ENCODE results near the gene PLSCR1. TPM values are rescaled to one million over a fixed set of nuclear protein-coding genes. Genes with fewer than 3 reads are reported as not detected.

Gene PLSCR1
- total RNA-seq, 2 experiments from 2014 or later = 65.1 to 66.1 TPM

DNA sequence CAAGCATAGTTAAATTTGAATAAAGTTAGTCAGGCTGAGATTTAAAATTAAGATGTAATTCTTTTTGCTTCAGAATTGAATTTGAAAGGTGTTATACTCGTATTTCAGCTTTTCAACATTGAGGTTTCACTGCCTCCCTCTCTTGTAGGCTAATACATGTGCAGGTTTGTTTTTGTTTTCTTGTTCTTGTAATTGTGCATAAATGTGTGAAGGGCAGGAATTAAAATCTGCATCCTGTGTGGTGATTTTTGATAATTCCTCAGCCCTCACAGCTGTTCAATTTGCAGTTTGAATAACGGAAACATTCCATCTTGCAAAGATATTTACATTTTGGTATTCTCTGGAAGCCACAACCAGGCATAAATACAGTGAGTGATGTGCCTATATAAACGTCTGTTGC, 24.9 kb upstream of the PLSCR1 start:
- intact Hi-C loops (cut with DNase I, micrococcal nuclease) = no loop called here

DNA sequence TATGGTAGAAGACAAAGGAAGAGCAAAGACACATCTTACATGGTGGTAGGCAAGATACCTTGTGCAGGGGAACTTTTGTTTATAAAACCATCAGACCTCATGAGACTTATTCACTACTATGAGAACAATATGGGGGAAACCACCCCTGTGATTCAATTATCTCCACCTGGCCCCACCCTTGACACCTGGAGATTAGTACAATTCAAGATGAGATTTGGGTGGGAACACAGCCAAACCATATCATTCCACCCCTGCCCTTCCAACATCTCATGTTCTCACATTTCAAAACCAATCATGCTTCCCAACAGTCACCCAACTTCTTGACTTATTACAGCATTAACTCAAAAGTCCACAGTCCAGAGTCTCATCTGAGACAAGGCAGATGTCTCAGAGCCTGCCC, 21.7 kb upstream of the PLSCR1 start:
- CTCF ChIA-PET = no interaction called here
- Mint-ChIP-seq H3K9me3 (ENCODE audit: low read depth) (no peaks in the 10 kb centered on the region), H3K27ac (no peak overlapping the region), H3K4me3 (no peak overlapping the region), H3K27me3 (peaks cover 3% of the 10 kb centered on the region), H3K4me1 (no peaks in the 10 kb centered on the region), H3K36me3 (ENCODE audit: low read depth) (no peaks in the 10 kb centered on the region)
- DNase-seq (no peak), ATAC-seq (no peak)
- POLR2A ChIA-PET = no interaction called here
- intact Hi-C loops (cut with DNase I, micrococcal nuclease) = no loop called here

More for the DNA sequence above, 24.9 kb upstream of the PLSCR1 start:
- POLR2A ChIA-PET = no interaction called here
- Mint-ChIP-seq H3K9me3 (ENCODE audit: low read depth) (no peaks in the 10 kb centered on the region), H3K4me1 (no peaks in the 10 kb centered on the region), H3K4me3 (no peak overlapping the region), H3K27me3 (no peaks in the 10 kb centered on the region), H3K27ac (no peak overlapping the region), H3K36me3 (ENCODE audit: low read depth) (no peaks in the 10 kb centered on the region)
- no peak for DNase-seq
- no peak for ATAC-seq
- CTCF ChIA-PET = interaction anchor here (1.2 to 1.5 kb wide), 2 partner anchors 8 to 19 kb away, joined by 4 to 7 read pairs; no protein-coding TSS in a partner anchor

DNA sequence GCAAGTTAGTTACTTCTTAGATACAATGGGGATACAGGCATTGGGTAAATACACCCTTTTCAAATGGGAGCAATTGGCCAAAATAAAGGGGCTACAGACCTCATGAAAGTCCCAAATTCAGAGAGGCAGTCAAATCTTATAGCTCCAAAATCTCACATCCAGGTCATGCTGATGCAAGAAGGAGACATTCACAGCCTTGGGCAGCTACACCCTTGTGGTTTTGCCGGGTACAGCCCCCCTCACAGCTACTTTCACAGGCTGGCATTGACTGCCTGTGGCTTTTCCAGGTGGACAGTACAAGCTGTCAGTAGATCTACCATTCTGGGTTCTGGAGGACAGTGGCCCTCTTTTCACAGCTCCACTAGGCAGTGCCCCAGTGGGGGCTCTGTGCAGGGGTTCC, 17.5 kb upstream of the PLSCR1 start:
- ChIA-PET POLR2A (no interaction called here), CTCF (no interaction called here)
- Mint-ChIP-seq H3K4me1 (no peaks in the 10 kb centered on the region), H3K4me3 (no peak overlapping the region), H3K9me3 (ENCODE audit: low read depth) (no peaks in the 10 kb centered on the region), H3K36me3 (ENCODE audit: low read depth) (no peaks in the 10 kb centered on the region), H3K27ac (no peak overlapping the region), H3K27me3 (peaks cover 3% of the 10 kb centered on the region)
- no peak for ATAC-seq
- no peak for DNase-seq
- intact Hi-C loops (cut with DNase I, micrococcal nuclease) = no loop called here

DNA sequence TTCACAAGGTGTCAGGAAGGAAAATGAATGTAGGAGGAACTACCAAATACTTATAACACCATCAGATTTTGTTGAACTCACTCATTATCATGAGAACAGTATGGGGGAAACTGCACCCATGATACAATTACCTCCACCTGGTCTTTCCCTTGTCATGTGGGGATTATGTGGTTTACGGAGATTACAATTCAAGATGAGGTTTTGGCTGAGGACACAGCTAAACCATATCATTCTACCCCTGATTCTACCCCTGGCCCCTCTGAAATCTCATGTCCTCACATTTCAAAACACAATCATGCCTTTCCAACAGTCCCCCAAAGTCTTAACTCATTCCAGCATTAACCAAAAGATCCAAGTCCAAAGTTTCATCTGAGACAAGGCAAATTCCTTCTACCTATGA, 17.1 kb upstream of the PLSCR1 start:
- Mint-ChIP-seq H3K4me1 (no peaks in the 10 kb centered on the region), H3K27ac (no peak overlapping the region), H3K9me3 (ENCODE audit: low read depth) (no peaks in the 10 kb centered on the region), H3K27me3 (peaks cover 3% of the 10 kb centered on the region), H3K4me3 (no peak overlapping the region), H3K36me3 (ENCODE audit: low read depth) (no peaks in the 10 kb centered on the region)
- ATAC-seq (no peak), DNase-seq (no peak)
- intact Hi-C loops (cut with DNase I, micrococcal nuclease) = no loop called here
- ChIA-PET CTCF (no interaction called here), POLR2A (interaction anchor here (0.6 kb wide), 1 partner anchor 72 kb away, joined by 3 read pairs; no protein-coding TSS in a partner anchor)

DNA sequence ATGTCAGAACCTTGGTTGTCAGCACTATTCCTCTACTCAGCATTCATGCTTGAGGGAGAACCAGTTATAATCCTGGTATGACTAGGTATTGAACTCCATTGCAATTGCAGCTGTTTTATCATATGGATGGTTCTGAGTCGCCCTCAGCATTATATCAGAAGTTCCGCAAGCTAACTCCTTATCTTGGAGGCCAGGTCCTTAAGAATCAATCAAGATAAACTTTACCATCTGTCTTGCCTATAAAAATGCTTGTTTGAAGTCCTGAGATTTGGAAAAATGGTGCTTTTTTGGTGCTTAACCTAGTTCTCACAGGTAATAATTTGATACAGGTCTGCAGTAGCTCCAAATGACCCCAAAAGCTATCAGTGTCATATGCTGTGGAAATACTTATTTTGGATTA, 16.3 kb upstream of the PLSCR1 start:
- Mint-ChIP-seq H3K4me3 (no peak overlapping the region), H3K9me3 (ENCODE audit: low read depth) (no peaks in the 10 kb centered on the region), H3K27ac (no peak overlapping the region), H3K4me1 (no peaks in the 10 kb centered on the region), H3K36me3 (ENCODE audit: low read depth) (no peaks in the 10 kb centered on the region), H3K27me3 (peaks cover 3% of the 10 kb centered on the region)
- ChIA-PET POLR2A (interaction anchor here (0.6 kb wide), 1 partner anchor 73 kb away, joined by 3 read pairs; no protein-coding TSS in a partner anchor), CTCF (no interaction called here)
- intact Hi-C loops (cut with DNase I, micrococcal nuclease) = no loop called here
- no peak for ATAC-seq
- DNase-seq = no peak

DNA sequence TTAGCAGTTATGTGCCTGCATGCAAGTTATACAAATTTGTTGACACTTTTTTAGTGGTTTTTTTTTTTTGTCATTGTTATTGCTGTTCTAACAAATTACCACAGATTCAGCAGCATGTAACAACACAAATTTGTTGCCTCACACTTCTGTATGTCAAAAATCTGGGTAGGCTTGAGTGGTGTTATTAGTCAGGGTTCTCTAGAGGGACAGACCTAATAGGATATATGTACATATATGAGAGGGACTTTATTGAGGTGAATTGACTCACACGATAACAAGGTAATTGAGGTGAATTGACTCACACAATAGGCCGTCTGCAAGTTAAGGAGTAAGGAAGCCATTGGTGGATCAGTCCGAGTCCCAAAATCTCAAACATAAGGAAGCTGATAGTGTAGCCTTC, 15.0 kb upstream of the PLSCR1 start:
- Mint-ChIP-seq H3K27me3 (peaks cover 3% of the 10 kb centered on the region), H3K9me3 (ENCODE audit: low read depth) (no peaks in the 10 kb centered on the region), H3K4me3 (no peak overlapping the region), H3K36me3 (ENCODE audit: low read depth) (no peaks in the 10 kb centered on the region), H3K27ac (no peak overlapping the region), H3K4me1 (peaks cover under 1% of the 10 kb centered on the region)
- intact Hi-C loops (cut with DNase I, micrococcal nuclease) = no loop called here
- CTCF ChIA-PET = no interaction called here
- no peak for DNase-seq
- POLR2A ChIA-PET = no interaction called here
- no peak for ATAC-seq

DNA sequence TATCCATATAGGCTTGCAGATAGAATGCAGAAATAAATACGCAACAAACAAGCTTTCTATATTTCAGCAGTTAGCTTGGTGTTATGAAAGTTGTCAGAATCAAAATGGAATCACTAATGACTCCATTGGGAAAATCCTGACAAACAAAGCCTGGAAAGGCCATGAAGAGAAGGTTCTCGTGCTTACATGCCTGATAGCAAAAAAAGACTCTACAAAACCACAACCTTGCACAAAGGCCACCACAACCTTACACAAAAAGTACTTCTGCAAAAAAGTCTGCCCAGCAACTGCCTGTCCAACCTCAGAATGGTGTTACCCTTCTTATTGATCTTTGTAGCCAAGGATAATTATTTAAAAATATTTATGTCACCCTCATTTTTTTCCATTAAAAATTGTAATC, 14.4 kb upstream of the PLSCR1 start:
- Mint-ChIP-seq H3K9me3 (ENCODE audit: low read depth) (no peaks in the 10 kb centered on the region), H3K27me3 (peaks cover 3% of the 10 kb centered on the region), H3K4me3 (no peak overlapping the region), H3K4me1 (peaks cover 5% of the 10 kb centered on the region), H3K36me3 (ENCODE audit: low read depth) (no peaks in the 10 kb centered on the region), H3K27ac (no peak overlapping the region)
- DNase-seq (no peak), ATAC-seq (no peak)
- POLR2A ChIA-PET = no interaction called here
- intact Hi-C loops (cut with DNase I, micrococcal nuclease) = no loop called here
- CTCF ChIA-PET = no interaction called here

DNA sequence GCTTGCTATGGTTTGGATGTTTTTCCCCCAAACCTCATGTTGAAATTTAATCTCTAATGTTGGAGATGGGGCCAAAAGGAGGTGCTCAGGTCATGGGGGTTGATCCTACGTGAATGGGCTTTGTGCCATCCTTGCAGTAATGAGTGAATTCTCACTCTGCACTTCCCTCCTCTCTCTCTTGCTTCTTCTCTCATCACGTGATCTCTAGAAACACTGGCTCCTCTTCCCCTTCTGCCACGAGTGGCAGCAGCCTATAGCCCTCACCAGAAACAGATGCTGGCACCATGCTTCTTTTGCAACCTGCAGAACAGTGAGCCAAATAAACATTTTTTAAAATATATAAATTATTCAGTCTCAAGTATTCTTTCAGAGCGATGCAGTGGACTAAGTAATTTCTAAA, 13.3 kb upstream of the PLSCR1 start:
- ChIA-PET CTCF (no interaction called here), POLR2A (no interaction called here)
- Mint-ChIP-seq H3K36me3 (ENCODE audit: low read depth) (no peaks in the 10 kb centered on the region), H3K27ac (no peak overlapping the region), H3K4me3 (no peak overlapping the region), H3K27me3 (peaks cover 2% of the 10 kb centered on the region), H3K9me3 (ENCODE audit: low read depth) (no peaks in the 10 kb centered on the region), H3K4me1 (peaks cover 5% of the 10 kb centered on the region)
- ATAC-seq (no peak), DNase-seq (no peak)
- intact Hi-C loops (cut with DNase I, micrococcal nuclease) = no loop called here

DNA sequence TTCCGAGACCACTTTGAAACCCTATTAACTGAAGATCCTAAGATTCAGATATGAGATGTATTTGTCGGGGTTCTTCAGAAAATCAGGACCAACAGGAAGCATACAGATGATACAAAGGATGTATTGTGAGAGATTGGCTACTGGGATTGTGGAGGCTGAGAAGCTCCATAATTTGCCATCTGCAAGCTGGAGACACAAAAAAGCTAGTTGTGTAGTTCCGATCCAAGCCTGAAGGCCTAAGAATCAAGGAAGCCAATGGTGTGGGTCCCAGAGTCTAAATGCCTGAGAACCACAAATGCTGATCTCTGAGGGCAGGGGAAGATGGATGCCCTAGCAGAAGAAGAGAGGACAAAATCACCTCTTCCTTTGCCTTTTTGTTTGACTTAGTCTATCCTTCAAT, 10.9 kb upstream of the PLSCR1 start:
- ChIA-PET POLR2A (no interaction called here), CTCF (interaction anchor here (0.6 kb wide), 1 partner anchor 28 kb away, joined by 3 read pairs; no protein-coding TSS in a partner anchor)
- H3K4me1 Mint-ChIP-seq = peaks cover 16% of the 10 kb centered on the region
- no peaks in the 10 kb centered on the region for H3K27me3 Mint-ChIP-seq
- no peak overlapping the region for H3K4me3 Mint-ChIP-seq
- H3K36me3 Mint-ChIP-seq (ENCODE audit: low read depth) = no peaks in the 10 kb centered on the region
- ATAC-seq = no peak
- DNase-seq = no peak
- H3K27ac Mint-ChIP-seq = no peak overlapping the region
- intact Hi-C loops (cut with DNase I, micrococcal nuclease) = no loop called here
- no peaks in the 10 kb centered on the region for H3K9me3 Mint-ChIP-seq (ENCODE audit: low read depth)

DNA sequence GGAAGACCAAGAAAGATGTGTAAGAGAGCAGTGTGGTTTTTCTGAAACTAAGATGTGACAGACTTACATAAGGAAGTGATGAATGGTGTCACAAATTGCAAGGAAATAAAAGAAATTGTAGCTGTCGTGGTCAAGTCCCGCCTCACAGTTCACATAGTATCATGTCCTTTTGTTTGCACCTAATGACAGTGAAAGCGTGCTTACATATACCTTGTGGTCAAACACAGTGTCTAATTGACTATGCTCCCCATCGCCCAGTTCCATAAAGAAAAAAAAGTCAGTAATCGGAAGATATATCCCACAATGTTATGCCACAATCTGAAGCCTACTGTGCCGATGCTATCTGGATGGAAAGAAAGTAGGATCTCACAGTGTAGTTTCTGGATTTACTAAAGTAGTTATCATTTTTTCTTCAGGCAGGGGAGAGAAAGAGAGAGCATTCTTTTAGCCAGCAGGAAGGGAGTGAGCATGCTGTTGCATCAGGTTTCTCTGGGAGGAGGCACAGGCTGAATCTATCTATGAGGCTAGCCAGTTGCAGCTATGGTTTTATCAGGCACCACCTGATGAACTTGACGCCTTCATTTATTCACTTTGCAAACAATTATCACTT, 9.8 kb upstream of the PLSCR1 start:
- CTCF ChIA-PET = no interaction called here
- no peak overlapping the region for H3K27ac Mint-ChIP-seq
- intact Hi-C loops (cut with DNase I, micrococcal nuclease) = no loop called here
- ATAC-seq (no peak), DNase-seq (no peak)
- no peaks in the 10 kb centered on the region for H3K27me3 Mint-ChIP-seq
- H3K36me3 Mint-ChIP-seq (ENCODE audit: low read depth) = no peaks in the 10 kb centered on the region
- H3K4me3 Mint-ChIP-seq = no peak overlapping the region
- POLR2A ChIA-PET = no interaction called here
- H3K4me1 Mint-ChIP-seq = peaks cover 25% of the 10 kb centered on the region
- H3K9me3 Mint-ChIP-seq (ENCODE audit: low read depth) = no peaks in the 10 kb centered on the region

DNA sequence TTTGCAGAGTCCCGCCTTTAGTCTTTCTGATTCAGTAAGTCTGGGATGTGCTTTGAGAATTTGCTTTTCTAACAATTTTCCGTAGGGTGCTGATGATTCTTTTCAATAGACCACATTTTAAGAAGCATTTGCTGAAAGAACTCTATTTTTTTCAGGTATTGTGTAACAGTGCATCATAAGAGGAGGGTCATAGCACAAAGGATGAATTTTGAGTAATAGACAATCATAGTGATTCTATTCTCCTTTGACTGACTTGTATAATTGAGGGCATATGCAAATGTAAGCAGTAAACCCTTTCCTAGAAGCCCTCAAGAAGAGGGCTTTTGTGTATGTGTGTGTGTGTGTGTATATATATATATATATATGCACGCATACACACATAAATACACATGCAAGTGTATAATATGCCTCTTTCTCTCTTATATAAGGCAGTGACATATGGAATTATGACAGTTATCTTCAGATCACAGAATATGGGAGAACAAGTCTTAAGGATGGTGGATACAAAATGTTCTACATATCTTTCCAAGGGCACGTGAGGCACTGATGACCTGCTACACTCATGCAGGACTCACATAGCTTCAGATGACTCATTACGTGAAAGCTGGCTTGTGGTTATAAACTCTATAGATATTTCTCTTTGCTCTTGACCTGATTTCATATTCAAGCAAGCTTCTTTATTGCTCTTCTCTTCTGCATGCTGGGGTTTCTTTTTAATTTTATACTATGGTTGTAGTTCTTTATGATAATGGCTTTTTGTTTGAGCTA, 6.5 kb upstream of the PLSCR1 start:
- ChIA-PET CTCF (interaction anchor here (0.6 to 1.6 kb wide), 5 partner anchors 19 to 224 kb away, joined by 3 to 4 read pairs (median 3); no protein-coding TSS in a partner anchor), POLR2A (interaction anchor here (0.6 kb wide), 1 partner anchor 39 kb away, joined by 3 read pairs; no protein-coding TSS in a partner anchor)
- H3K4me1 Mint-ChIP-seq = peaks cover 44% of the 10 kb centered on the region

DNA sequence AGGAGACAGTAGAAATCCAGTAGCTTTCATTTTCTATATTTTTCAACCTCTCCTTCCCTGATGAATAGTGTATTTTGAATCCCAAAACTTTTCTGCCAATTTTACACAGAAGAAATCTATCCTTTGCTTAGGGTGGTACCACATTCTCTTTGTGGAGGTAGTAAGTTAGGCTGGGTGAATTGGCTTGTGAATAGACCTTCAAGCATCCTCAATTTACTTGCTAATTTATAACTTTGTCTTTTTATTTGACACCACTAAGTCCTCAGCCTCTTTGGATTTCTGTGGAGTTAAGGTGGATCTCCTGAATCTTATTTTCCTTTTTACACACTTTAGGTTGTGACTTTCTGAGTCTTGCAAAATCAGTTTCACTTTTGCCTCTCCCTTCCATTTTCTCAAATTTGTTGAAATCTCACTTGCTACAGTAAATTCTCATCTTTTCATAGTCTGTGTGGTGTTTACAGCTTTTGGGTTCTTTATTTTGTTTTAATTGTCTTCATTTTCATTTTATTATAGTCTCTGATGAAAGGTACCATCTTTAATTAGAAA, 5.7 kb upstream of the PLSCR1 start:
- DNase-seq (no peak), ATAC-seq (no peak)
- H3K27ac Mint-ChIP-seq = peak overlapping the region; percentile 10
- intact Hi-C loops (cut with DNase I, micrococcal nuclease) = no loop called here
- H3K27me3 Mint-ChIP-seq = no peaks in the 10 kb centered on the region
- peaks cover 44% of the 10 kb centered on the region for H3K4me1 Mint-ChIP-seq
- ChIA-PET CTCF (interaction anchor here (1.6 kb wide), 1 partner anchor 20 kb away, joined by 4 read pairs; no protein-coding TSS in a partner anchor), POLR2A (no interaction called here)
- H3K36me3 Mint-ChIP-seq (ENCODE audit: low read depth) = no peaks in the 10 kb centered on the region
- H3K9me3 Mint-ChIP-seq (ENCODE audit: low read depth) = no peaks in the 10 kb centered on the region
- H3K4me3 Mint-ChIP-seq = no peak overlapping the region

More for the DNA sequence above, 6.5 kb upstream of the PLSCR1 start:
- intact Hi-C loops (cut with DNase I, micrococcal nuclease) = no loop called here
- no peaks in the 10 kb centered on the region for H3K9me3 Mint-ChIP-seq (ENCODE audit: low read depth)
- H3K36me3 Mint-ChIP-seq (ENCODE audit: low read depth) = no peaks in the 10 kb centered on the region
- H3K4me3 Mint-ChIP-seq = no peak overlapping the region
- ATAC-seq = peak; percentile 74
- no peaks in the 10 kb centered on the region for H3K27me3 Mint-ChIP-seq
- peak; percentile 20 for DNase-seq
- H3K27ac Mint-ChIP-seq = no peak overlapping the region
